GM12878 (cell line): ENCODE data around the gene ADAMTS2.

Source experiments
- CEBPB ChIP-seq, 2 experiments: fragments of 150-350 bp in 1 of 2; IDR thresholded peaks; 2 replicates each; pipeline ENCODE4 v1.6.1; 2012 to 2014; ENCODE audit warnings: low read depth in 2 of 2, low read length in 2 of 2, borderline replicate concordance in 1 of 2, inconsistent platforms in 1 of 2
- DPF2 ChIP-seq: fragments of 450-650 bp; IDR thresholded peaks from 2 replicates; pipeline ENCODE4 v1.6.1; 2017; ENCODE audit warnings: mild to moderate bottlenecking
- POLR2A ChIP-seq: IDR thresholded peaks from 2 replicates; pipeline ENCODE4 v1.6.1; 2011; ENCODE audit warnings: low read depth, mild to moderate bottlenecking, low read length
- RCOR1 ChIP-seq: conservative IDR thresholded peaks from 2 replicates; pipeline ENCODE4 v1.6.1; 2012; ENCODE audit warnings: low read depth, low read length, improper control_type of control experiment
- REST ChIP-seq: IDR thresholded peaks from 2 replicates; pipeline ENCODE4 v1.6.1; 2012; ENCODE audit warnings: mild to moderate bottlenecking, low read depth, low read length
- SP1 ChIP-seq: IDR thresholded peaks from one replicate; pipeline ENCODE4 v1.6.1; 2011; ENCODE audit warnings: low read depth, low read length
- TAF1 ChIP-seq: IDR thresholded peaks from 2 replicates; pipeline ENCODE4 v1.6.1; 2011; ENCODE audit warnings: mild to moderate bottlenecking, low read depth, low read length, borderline replicate concordance
- TCF7 ChIP-seq: IDR thresholded peaks from 2 replicates; pipeline ENCODE4 v1.6.1; 2014; ENCODE audit warnings: antibody characterized with exemption, borderline replicate concordance
- TF ChIP-seq, protein P1 (sequence below), 3 experiments: IDR thresholded peaks in 2 of 3; conservative IDR thresholded peaks in 1 of 3; 2 replicates each; pipeline ENCODE4 v1.5.1; 2011; ENCODE audit warnings: low read depth in 3 of 3, low read length in 3 of 3, mild to moderate bottlenecking in 3 of 3, control low read depth in 2 of 3, moderate library complexity in 2 of 3, inconsistent platforms in 1 of 3, mixed read lengths in 1 of 3; ENCODE audit not compliant: control insufficient read depth in 2 of 3, insufficient read depth in 1 of 3; ENCODE audit errors: extremely low read depth in 1 of 3
- TF ChIP-seq, protein P2 (sequence below): IDR thresholded peaks from 2 replicates; pipeline ENCODE4 v1.6.1; 2011; ENCODE audit warnings: low read depth, low read length, improper control_type of control experiment, borderline replicate concordance
- TF ChIP-seq, protein P3 (sequence below): fragments of 450-650 bp; formaldehyde crosslinking; IDR thresholded peaks from 2 replicates; pipeline ENCODE4 v1.5.0; 2022; ENCODE audit warnings: mild to moderate bottlenecking, missing genetic modification characterization

- no peak for TF ChIP-seq TAF1
- TF ChIP-seq POLR2A, result no peak
- no peak for TF ChIP-seq CEBPB (IDR thresholded peaks at IDR 0.05; ENCODE audit: borderline replicate concordance in 1 of 2, low read depth in 2 of 2, low read length in 2 of 2)
- TF ChIP-seq, protein P1, sequence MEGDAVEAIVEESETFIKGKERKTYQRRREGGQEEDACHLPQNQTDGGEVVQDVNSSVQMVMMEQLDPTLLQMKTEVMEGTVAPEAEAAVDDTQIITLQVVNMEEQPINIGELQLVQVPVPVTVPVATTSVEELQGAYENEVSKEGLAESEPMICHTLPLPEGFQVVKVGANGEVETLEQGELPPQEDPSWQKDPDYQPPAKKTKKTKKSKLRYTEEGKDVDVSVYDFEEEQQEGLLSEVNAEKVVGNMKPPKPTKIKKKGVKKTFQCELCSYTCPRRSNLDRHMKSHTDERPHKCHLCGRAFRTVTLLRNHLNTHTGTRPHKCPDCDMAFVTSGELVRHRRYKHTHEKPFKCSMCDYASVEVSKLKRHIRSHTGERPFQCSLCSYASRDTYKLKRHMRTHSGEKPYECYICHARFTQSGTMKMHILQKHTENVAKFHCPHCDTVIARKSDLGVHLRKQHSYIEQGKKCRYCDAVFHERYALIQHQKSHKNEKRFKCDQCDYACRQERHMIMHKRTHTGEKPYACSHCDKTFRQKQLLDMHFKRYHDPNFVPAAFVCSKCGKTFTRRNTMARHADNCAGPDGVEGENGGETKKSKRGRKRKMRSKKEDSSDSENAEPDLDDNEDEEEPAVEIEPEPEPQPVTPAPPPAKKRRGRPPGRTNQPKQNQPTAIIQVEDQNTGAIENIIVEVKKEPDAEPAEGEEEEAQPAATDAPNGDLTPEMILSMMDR (IDR thresholded peaks at IDR 0.05 in 2 of 3, conservative IDR thresholded peaks at IDR 0.05 in 1 of 3; ENCODE audit: control insufficient read depth in 2 of 3, extremely low read depth in 1 of 3, insufficient read depth in 1 of 3, low read depth in 3 of 3, low read length in 3 of 3), result no peak
- TF ChIP-seq, protein P2, sequence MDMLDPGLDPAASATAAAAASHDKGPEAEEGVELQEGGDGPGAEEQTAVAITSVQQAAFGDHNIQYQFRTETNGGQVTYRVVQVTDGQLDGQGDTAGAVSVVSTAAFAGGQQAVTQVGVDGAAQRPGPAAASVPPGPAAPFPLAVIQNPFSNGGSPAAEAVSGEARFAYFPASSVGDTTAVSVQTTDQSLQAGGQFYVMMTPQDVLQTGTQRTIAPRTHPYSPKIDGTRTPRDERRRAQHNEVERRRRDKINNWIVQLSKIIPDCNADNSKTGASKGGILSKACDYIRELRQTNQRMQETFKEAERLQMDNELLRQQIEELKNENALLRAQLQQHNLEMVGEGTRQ, result no peak
- no peak for TF ChIP-seq TCF7
- TF ChIP-seq, protein P3, sequence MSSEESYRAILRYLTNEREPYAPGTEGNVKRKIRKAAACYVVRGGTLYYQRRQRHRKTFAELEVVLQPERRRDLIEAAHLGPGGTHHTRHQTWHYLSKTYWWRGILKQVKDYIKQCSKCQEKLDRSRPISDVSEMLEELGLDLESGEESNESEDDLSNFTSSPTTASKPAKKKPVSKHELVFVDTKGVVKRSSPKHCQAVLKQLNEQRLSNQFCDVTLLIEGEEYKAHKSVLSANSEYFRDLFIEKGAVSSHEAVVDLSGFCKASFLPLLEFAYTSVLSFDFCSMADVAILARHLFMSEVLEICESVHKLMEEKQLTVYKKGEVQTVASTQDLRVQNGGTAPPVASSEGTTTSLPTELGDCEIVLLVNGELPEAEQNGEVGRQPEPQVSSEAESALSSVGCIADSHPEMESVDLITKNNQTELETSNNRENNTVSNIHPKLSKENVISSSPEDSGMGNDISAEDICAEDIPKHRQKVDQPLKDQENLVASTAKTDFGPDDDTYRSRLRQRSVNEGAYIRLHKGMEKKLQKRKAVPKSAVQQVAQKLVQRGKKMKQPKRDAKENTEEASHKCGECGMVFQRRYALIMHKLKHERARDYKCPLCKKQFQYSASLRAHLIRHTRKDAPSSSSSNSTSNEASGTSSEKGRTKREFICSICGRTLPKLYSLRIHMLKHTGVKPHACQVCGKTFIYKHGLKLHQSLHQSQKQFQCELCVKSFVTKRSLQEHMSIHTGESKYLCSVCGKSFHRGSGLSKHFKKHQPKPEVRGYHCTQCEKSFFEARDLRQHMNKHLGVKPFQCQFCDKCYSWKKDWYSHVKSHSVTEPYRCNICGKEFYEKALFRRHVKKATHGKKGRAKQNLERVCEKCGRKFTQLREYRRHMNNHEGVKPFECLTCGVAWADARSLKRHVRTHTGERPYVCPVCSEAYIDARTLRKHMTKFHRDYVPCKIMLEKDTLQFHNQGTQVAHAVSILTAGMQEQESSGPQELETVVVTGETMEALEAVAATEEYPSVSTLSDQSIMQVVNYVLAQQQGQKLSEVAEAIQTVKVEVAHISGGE (CRISPR knock-in tag), result no peak
- TF ChIP-seq REST, result no peak
- no peak for TF ChIP-seq SP1
- no peak for TF ChIP-seq RCOR1
- no peak for TF ChIP-seq DPF2
Observed at GRCh38 chr5:179246227-179246626, 99.0 kb downstream of the ADAMTS2 start.
